Measurements from ENCODE around the gene INS. TPM values are rescaled to one million over a fixed set of nuclear protein-coding genes. Genes with fewer than 3 reads are reported as not detected.

INS gene
- total and polyA plus RNA-seq, 2 of the 13 experiments (the other 11 are each of a cell fraction or from before 2014, with no cell fraction given): not detected

DNA sequence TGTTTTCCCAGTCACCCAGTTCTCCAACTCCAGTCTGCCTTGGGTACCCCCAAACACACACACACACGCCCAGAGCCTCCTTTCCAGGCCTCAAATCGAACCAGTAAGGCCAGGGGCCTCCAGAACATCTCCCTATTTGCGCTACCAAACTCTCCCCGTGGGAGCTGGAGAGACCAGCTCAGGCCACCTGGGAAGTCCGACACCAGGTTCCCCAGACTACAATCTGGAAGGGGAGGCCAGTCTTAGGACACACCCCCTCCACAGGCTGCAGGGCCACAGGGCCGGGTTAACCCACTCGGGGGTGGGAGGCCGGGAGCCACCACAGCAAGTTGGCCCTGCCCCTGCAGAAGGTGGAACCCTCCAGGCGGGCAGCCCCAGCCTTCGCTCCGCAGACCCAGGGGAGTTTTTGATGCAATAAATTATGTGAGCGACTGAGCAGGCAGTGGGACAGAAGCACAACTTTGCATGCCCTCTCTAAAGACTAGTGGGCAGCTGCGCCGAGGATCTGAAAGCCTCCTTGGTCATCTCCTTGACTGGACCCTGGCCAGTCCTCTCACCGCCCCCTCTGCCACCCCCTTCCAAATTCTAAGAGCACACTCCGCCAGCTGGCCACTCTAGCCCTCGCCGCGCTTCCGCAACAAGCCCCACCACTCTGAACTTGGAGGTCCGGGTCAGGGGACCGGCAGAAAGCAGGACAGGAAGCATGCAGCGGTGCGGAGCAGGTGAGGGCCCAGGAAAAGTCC lies 24.6 kb downstream of the INS start (continued):
- peak; percentile 34 for TF ChIP-seq AGO1 (IDR thresholded peaks at IDR 0.05; ENCODE audit: low read depth, low read length, poor library complexity, severe bottlenecking)
- TF ChIP-seq, protein P1, sequence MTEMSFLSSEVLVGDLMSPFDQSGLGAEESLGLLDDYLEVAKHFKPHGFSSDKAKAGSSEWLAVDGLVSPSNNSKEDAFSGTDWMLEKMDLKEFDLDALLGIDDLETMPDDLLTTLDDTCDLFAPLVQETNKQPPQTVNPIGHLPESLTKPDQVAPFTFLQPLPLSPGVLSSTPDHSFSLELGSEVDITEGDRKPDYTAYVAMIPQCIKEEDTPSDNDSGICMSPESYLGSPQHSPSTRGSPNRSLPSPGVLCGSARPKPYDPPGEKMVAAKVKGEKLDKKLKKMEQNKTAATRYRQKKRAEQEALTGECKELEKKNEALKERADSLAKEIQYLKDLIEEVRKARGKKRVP (CRISPR knock-in tag; IDR thresholded peaks at IDR 0.05): peak in 1 of 2 experiments; percentile 8; a peak in 2 of 4 replicates
- TF ChIP-seq JDP2 (CRISPR knock-in tag; IDR thresholded peaks at IDR 0.05; ENCODE audit: borderline replicate concordance): peak; percentile 30; the same call in 1 of the 2 replicates
- 0 out of 2 replicates have a peak, but pooled peaks have one; percentile 61 for TF ChIP-seq EED (CRISPR knock-in tag; IDR thresholded peaks at IDR 0.05)
- TF ChIP-seq, protein P2, sequence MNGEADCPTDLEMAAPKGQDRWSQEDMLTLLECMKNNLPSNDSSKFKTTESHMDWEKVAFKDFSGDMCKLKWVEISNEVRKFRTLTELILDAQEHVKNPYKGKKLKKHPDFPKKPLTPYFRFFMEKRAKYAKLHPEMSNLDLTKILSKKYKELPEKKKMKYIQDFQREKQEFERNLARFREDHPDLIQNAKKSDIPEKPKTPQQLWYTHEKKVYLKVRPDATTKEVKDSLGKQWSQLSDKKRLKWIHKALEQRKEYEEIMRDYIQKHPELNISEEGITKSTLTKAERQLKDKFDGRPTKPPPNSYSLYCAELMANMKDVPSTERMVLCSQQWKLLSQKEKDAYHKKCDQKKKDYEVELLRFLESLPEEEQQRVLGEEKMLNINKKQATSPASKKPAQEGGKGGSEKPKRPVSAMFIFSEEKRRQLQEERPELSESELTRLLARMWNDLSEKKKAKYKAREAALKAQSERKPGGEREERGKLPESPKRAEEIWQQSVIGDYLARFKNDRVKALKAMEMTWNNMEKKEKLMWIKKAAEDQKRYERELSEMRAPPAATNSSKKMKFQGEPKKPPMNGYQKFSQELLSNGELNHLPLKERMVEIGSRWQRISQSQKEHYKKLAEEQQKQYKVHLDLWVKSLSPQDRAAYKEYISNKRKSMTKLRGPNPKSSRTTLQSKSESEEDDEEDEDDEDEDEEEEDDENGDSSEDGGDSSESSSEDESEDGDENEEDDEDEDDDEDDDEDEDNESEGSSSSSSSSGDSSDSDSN (CRISPR knock-in tag; IDR thresholded peaks at IDR 0.05): peak; percentile 17; the same call in 1 of the 2 replicates
- TF ChIP-seq ZNF709 (CRISPR knock-in tag; IDR thresholded peaks at IDR 0.05): 0 out of 2 replicates have a peak, but pooled peaks have one; percentile 68
- TF ChIP-seq NFE2 (CRISPR knock-in tag; IDR thresholded peaks at IDR 0.05): no peak
- no peak for TF ChIP-seq THYN1 (CRISPR knock-in tag; IDR thresholded peaks at IDR 0.05; ENCODE audit: borderline replicate concordance, low read depth)
- TF ChIP-seq, protein P3, sequence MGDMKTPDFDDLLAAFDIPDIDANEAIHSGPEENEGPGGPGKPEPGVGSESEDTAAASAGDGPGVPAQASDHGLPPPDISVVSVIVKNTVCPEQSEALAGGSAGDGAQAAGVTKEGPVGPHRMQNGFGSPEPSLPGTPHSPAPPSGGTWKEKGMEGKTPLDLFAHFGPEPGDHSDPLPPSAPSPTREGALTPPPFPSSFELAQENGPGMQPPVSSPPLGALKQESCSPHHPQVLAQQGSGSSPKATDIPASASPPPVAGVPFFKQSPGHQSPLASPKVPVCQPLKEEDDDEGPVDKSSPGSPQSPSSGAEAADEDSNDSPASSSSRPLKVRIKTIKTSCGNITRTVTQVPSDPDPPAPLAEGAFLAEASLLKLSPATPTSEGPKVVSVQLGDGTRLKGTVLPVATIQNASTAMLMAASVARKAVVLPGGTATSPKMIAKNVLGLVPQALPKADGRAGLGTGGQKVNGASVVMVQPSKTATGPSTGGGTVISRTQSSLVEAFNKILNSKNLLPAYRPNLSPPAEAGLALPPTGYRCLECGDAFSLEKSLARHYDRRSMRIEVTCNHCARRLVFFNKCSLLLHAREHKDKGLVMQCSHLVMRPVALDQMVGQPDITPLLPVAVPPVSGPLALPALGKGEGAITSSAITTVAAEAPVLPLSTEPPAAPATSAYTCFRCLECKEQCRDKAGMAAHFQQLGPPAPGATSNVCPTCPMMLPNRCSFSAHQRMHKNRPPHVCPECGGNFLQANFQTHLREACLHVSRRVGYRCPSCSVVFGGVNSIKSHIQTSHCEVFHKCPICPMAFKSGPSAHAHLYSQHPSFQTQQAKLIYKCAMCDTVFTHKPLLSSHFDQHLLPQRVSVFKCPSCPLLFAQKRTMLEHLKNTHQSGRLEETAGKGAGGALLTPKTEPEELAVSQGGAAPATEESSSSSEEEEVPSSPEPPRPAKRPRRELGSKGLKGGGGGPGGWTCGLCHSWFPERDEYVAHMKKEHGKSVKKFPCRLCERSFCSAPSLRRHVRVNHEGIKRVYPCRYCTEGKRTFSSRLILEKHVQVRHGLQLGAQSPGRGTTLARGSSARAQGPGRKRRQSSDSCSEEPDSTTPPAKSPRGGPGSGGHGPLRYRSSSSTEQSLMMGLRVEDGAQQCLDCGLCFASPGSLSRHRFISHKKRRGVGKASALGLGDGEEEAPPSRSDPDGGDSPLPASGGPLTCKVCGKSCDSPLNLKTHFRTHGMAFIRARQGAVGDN (CRISPR knock-in tag; IDR thresholded peaks at IDR 0.05): peak; percentile 44
- TF ChIP-seq, protein P4, sequence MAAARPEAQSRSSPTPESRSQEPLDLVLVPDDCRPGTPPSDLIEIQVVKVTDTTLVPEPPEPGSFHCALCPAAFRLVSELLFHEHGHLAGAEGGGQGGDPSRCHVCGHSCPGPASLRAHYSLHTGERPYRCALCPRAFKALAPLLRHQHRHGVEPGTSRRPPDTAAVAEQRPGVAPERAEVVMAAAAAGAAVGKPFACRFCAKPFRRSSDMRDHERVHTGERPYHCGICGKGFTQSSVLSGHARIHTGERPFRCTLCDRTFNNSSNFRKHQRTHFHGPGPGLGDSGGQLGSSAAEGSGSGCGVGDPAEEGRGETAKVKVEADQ (CRISPR knock-in tag; IDR thresholded peaks at IDR 0.05; ENCODE audit: borderline replicate concordance): 0 out of 2 replicates have a peak, but pooled peaks have one; percentile 75
- TF ChIP-seq, protein P5, sequence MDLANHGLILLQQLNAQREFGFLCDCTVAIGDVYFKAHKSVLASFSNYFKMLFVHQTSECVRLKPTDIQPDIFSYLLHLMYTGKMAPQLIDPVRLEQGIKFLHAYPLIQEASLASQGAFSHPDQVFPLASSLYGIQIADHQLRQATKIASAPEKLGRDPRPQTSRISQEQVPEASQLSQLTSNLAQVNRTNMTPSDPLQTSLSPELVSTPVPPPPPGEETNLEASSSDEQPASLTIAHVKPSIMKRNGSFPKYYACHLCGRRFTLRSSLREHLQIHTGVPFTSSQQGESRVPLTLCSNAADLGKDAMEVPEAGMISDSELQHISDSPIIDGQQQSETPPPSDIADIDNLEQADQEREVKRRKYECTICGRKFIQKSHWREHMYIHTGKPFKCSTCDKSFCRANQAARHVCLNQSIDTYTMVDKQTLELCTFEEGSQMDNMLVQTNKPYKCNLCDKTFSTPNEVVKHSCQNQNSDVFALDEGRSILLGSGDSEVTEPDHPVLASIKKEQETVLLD (CRISPR knock-in tag; IDR thresholded peaks at IDR 0.05; ENCODE audit: low read depth): peak; percentile 29; the same call in 1 of the 2 replicates
- TF ChIP-seq, protein P6, sequence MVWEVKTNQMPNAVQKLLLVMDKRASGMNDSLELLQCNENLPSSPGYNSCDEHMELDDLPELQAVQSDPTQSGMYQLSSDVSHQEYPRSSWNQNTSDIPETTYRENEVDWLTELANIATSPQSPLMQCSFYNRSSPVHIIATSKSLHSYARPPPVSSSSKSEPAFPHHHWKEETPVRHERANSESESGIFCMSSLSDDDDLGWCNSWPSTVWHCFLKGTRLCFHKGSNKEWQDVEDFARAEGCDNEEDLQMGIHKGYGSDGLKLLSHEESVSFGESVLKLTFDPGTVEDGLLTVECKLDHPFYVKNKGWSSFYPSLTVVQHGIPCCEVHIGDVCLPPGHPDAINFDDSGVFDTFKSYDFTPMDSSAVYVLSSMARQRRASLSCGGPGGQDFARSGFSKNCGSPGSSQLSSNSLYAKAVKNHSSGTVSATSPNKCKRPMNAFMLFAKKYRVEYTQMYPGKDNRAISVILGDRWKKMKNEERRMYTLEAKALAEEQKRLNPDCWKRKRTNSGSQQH (CRISPR knock-in tag; IDR thresholded peaks at IDR 0.05; ENCODE audit: low read depth): 0 out of 2 replicates have a peak, but pooled peaks have one; percentile 1
- TF ChIP-seq, protein P7, sequence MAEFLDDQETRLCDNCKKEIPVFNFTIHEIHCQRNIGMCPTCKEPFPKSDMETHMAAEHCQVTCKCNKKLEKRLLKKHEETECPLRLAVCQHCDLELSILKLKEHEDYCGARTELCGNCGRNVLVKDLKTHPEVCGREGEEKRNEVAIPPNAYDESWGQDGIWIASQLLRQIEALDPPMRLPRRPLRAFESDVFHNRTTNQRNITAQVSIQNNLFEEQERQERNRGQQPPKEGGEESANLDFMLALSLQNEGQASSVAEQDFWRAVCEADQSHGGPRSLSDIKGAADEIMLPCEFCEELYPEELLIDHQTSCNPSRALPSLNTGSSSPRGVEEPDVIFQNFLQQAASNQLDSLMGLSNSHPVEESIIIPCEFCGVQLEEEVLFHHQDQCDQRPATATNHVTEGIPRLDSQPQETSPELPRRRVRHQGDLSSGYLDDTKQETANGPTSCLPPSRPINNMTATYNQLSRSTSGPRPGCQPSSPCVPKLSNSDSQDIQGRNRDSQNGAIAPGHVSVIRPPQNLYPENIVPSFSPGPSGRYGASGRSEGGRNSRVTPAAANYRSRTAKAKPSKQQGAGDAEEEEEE (CRISPR knock-in tag; IDR thresholded peaks at IDR 0.05; ENCODE audit: borderline replicate concordance): 0 out of 2 replicates have a peak, but pooled peaks have one; percentile 79

Data from HepG2 (cell line).